Effector CD8-positive, alpha-beta T cell (primary cell): ENCODE results near the gene BCAR1.
"Not testable (repeated sequence)": the region's sequence is repeated elsewhere in the genome, so short reads cannot be mapped to it uniquely, and the experiment has no call there.

Source experiments
- DNase-seq: peaks from one replicate; lab custom pipeline; 2025; lab: John Stamatoyannopoulos, UW
- total RNA-seq, 4 experiments: gene quantifications; one replicate each; lab custom pipeline; 2026; lab: John Stamatoyannopoulos, UW

BCAR1 gene
- 0.12 to 1.1 (median 0.47) reads per million in 4 experiments for total RNA-seq

GRCh38 chr16:75251280-75252048, at the start of gene BCAR1:
TSS of gene BCAR1 (minus strand) at chr16:75251624. CDS start at chr16:75251482, 142 bp downstream.
- no peak for DNase-seq

- no peak for DNase-seq
Measured at GRCh38 chr16:75298267-75298666, 46.8 kb upstream of the BCAR1 start.

GRCh38 chr16:75296606-75297005, 45.2 kb upstream of the BCAR1 start:
- DNase-seq, result no peak

DNA sequence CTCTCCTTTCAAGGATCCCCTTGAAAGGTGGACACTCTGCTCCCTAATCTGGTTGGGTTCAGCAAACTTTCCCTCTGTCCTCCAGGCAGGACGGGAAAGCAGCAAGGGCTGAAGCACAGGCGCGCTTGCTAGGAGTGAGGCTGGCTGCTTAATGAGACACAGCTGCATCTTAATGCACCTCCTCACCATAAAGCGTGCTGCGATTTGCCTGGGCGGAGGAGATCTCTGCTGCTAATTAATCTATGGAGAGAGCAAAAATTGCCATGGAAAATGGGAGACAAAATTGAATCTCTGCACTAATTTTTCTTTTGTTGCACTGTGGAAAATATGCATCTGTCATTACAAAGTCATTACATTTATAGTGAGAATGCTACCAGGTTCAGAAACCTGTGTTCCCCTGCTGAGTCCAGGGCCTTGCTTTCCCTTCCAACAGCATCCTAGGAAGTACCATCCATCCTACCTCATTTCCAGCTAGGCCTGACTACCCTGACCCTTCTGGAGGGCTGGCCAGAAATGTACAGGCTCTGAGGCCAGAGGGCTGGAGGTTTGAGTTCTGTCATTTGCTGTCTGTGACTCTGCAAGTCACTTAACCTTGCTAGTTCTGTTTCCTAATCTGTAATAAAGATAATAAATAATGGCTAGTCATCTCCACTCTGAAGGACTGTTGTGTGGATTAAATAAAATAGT, 43.5 kb upstream of the BCAR1 start:
- DNase-seq, result no peak

DNA sequence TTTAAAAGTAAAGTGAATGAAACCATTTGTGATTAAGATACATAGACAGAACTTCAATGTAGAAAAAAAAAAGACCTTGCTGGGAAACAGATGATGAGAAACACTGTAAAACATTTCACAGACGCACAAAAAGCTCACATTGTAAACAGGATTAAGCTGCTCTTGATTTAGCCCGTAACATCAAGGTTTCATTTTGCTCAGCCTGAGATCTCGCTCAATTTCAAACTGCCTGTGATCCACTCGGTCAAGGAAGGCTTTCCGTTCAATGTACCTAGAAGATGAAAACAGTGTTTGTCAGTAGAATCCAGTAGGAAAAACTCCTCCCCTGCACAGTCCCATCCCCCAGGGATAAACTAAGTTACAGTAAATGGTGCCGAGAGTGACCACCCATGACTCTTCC, 42.3 kb upstream of the BCAR1 start:
- DNase-seq, result no peak

DNA sequence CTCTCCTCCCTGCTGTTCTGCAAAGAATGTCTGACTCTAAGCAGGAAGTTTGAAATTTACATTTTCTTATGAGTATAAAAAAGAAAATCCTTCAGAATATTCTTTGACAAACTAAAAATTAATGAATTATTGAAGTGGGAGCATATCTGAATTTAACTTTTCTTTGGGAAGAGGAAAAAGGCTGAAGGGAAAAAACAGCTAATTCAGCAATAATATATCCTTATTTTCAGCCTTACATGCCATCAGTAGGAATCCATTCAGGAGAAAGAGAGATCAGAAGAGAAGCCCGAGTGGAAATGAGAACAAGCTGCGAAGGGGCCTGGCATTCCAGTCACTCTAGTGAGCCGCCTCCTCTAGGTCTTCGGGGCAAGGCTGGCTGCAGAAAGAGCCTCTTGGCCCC, 41.7 kb upstream of the BCAR1 start:
- DNase-seq, result no peak

GRCh38 chr16:75292691-75293090, 41.3 kb upstream of the BCAR1 start:
- no peak for DNase-seq

DNA sequence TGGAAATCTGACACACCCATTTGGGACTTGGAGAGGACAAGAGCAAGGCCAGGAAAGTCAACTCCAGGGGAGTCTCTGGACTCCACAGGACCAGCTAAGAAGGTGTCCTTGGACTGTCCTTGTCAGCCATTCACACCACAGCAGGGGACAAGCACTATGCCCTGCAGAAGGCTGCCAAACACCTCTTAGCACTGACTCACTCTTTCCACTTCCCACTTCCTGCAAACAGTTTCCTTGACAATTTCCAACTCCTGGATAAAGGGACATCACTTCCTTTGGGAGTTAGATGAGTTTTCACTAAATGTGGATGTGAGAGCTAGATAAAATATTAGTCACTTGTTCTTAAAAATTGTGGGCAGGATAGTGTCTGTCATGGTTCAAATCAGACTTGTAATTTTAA, 37.8 kb upstream of the BCAR1 start:
- no peak for DNase-seq

DNA sequence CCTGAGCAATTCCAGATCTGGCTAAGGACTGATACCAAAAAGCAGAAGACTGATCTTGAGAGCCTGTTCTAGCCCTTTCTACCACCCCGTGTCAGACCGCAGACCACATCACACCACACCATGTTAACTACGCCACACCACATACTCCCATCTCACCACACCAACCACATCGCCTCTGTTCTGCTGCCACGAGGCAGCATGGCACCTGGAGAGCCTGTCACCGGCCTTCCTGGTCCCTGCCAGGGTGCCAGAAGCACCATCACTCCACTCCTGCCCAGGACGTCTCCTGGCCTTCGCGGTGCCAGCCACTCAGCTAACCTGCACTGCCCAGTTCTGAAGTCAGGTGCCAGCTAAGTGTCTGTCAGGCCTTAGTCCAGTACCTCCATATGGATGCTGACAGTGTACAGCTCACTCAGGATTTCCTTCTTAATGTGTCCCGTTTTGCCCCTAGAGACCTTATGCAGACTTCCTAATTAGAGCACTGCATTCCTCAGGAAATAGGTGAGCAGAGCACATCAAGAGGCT, 37.2 kb upstream of the BCAR1 start:
- peak; percentile 44 for DNase-seq

DNA sequence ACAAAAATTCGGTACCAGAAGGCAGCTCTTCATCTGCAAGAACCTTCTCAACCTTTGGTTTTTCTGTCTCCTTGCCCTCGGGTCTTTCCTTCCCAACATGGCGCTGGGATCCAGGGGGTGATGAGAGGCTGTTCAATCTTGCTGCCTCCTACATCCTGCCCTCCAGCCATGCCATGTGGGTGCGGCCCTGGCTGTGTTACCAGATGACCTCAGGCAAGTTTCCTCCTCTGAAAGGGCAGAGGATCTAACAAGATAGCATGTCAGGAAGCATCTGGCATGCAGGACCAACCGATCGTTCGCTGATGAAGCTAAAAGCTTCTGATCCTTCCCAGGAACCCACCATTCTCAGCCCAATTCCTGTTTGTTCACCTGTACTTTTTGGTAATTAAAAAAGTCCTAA, 36.8 kb upstream of the BCAR1 start:
- DNase-seq, result no peak

- DNase-seq, result no peak
Measured at GRCh38 chr16:75287708-75288107, 36.3 kb upstream of the BCAR1 start.

- DNase-seq, result no peak
Measured at GRCh38 chr16:75286389-75286788, 35.0 kb upstream of the BCAR1 start.

GRCh38 chr16:75282466-75283281, 31.2 kb upstream of the BCAR1 start:
- no peak for DNase-seq

DNA sequence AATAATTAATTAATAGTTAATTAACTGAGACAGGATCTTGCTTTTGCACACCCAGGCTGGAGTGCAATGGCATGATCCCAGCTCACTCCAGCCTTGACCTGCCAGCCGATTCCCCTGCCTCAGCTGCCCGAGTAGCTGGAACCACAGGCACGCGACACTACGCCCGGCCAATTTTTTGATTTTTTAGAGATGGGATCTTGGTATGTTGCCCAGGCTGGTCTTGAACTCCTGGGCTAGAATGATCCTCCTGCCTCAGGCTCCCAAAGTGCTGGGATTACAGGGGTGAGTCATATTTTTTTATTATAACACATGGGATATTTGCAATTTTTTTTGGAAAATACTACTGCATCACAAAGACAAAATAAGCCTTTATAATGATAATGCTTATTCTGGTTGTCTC, 30.4 kb upstream of the BCAR1 start:
- no peak for DNase-seq

DNA sequence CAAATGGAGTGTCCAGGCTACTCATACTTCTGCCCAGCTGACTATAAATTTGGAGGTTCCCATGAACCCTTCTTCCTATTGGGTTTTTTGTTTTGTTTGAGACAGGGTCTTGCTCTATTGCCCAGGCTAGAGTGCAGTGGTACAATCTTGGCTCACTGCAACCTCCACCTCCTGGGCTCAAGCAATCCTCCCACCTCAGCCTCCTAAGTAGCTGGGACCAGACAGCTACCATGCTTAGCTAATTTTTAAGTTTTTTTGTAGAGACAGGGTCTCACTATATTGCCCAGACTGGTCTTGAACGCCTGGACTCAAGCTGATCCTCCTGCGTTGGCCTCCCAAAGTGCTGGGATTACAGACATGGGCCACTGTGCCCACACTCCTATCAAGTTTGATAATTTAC, 29.6 kb upstream of the BCAR1 start:
- DNase-seq, result not testable (repeated sequence)

DNA sequence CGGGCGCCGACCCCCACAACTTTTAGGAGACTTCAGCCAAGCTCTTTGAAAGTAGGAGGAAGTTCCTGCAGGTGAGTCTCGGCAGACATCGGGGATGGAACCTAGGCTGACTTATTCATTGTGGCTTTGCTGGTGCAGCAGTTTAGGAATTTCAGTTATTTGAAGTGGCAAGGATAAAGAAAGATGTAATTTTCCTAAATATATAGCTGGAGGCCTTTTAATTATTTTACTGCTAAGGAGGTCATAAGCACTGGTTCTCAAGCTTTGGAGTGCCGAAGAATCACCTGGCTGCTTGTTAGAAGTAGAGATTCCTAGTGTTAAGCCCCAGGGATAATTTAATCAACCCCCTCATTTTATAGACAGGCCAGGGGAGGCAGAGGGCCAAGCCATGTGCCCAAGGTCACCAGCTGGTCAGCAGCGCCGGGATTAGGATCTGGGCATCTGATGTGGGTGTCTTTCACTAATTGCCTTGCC, 28.9 kb upstream of the BCAR1 start:
- no peak for DNase-seq

GRCh38 chr16:75279305-75279704, 27.9 kb upstream of the BCAR1 start:
- no peak for DNase-seq

GRCh38 chr16:75273054-75273925, 21.9 kb upstream of the BCAR1 start:
- no peak for DNase-seq

DNA sequence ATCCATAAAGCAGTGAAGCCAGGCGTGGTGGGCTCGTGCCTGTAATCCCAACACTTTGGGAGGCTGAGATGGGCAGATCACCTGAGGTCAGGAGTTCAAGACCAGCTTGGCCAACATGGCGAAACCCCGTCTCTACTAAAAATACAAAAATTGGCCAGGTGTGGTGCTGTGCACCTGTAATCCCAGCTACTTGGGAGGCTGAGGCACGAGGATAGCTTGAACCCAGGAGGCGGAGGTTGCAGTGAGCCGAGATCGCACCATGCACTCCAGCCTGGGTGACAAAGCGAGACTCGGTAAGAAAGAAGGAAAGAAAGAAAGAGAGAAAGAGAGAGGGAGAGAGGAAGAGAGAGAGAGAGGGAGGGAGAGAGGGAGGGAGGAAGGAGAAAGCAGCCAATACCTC, 21.2 kb upstream of the BCAR1 start:
- DNase-seq, result not testable (repeated sequence)

DNA sequence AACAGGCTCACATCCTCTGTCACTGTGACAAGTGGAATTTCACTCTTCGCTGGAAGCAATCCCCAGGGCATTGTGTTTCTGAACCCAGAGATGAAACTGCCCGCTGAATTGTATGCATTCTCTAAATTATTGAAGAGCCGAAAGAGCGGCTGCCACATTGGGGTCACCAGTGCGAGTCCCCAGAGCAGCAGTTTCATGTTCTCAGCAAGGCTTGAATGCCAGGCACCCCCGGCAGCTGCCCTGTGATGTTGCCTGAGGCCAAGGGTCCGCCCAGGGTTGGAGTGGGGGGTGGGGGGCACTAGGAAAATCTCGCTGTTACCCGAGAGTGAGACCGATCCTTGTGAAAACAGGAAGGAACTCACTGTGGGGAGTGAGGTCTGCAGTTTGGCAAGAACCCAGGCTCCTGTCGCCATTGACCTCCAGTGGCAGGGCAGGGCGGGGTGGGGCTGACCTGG, 20.7 kb upstream of the BCAR1 start:
- no peak for DNase-seq
